Measurements from ENCODE around the gene PHAF1. TPM values are rescaled to one million over a fixed set of nuclear protein-coding genes. Genes with fewer than 3 reads are reported as not detected.

Gene PHAF1
- total and polyA plus RNA-seq, 4 donors, result 26.6 to 42.4 (median 28.4) TPM

DNA sequence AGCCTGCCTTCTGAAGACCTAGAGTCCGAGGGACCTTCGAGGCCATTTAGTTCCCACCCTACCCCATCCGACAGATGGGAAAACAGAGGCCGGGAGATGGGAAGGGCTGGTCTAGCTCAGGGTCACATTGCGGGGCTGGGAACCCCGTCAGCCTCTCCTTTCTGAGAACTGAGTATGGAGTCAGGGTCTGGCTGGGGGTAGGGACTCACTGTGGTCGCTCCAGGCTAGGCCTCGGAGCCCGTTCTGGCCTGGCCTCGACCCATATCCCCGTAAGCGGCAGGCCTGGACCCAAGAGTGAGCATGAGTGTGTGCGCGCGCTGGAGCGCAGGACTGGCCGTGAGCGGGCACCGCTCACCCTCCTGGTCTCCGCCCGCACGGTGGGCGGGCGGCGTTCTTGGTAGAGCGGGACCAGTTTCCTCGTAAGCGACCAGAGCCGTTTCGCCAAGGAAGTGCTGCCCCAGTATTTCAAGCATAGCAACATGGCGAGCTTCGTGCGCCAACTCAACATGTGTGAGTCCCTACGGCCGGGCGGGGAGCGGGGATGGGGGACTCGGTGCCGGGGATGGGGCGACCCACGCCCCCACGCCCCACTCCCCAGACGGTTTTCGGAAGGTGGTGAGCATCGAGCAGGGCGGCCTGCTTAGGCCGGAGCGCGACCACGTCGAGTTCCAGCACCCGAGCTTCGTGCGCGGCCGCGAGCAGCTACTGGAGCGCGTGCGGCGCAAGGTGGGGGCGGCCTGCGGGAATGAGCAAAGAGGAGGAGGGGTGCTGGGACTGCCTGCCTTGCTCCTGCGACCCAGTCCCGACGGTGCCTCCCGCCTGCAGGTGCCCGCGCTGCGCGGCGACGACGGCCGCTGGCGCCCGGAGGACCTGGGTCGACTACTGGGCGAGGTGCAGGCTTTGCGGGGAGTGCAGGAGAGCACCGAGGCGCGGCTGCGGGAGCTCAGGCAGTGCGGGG, 55.7 kb downstream of the PHAF1 start:
- H3K4me3 ChIP-seq (ENCODE audit: low read depth in 1 of 3, low read length in 3 of 3), result peak overlapping the region in 1 of 3 donors; percentile 39
- TF ChIP-seq SP1 (IDR thresholded peaks at IDR 0.05) (no peak), RAD21 (IDR thresholded peaks at IDR 0.05) (no peak), JUND (IDR thresholded peaks at IDR 0.05) (no peak), GABPA (IDR thresholded peaks at IDR 0.05 in 1 of 2, conservative IDR thresholded peaks at IDR 0.05 in 1 of 2) (no peak), RXRA (IDR thresholded peaks at IDR 0.05) (no peak), HNF4G (IDR thresholded peaks at IDR 0.05) (no peak), EGR1 (IDR thresholded peaks at IDR 0.05; ENCODE audit: low read depth in 2 of 2) (no peak), FOXA2 (IDR thresholded peaks at IDR 0.05) (no peak), TAF1 (conservative IDR thresholded peaks at IDR 0.05) (no peak), YY1 (IDR thresholded peaks at IDR 0.05) (no peak), HNF4A (conservative IDR thresholded peaks at IDR 0.05) (no peak), NR2F2 (IDR thresholded peaks at IDR 0.05) (no peak), FOXA1 (IDR thresholded peaks at IDR 0.05) (no peak)
- TF ChIP-seq, protein P1, sequence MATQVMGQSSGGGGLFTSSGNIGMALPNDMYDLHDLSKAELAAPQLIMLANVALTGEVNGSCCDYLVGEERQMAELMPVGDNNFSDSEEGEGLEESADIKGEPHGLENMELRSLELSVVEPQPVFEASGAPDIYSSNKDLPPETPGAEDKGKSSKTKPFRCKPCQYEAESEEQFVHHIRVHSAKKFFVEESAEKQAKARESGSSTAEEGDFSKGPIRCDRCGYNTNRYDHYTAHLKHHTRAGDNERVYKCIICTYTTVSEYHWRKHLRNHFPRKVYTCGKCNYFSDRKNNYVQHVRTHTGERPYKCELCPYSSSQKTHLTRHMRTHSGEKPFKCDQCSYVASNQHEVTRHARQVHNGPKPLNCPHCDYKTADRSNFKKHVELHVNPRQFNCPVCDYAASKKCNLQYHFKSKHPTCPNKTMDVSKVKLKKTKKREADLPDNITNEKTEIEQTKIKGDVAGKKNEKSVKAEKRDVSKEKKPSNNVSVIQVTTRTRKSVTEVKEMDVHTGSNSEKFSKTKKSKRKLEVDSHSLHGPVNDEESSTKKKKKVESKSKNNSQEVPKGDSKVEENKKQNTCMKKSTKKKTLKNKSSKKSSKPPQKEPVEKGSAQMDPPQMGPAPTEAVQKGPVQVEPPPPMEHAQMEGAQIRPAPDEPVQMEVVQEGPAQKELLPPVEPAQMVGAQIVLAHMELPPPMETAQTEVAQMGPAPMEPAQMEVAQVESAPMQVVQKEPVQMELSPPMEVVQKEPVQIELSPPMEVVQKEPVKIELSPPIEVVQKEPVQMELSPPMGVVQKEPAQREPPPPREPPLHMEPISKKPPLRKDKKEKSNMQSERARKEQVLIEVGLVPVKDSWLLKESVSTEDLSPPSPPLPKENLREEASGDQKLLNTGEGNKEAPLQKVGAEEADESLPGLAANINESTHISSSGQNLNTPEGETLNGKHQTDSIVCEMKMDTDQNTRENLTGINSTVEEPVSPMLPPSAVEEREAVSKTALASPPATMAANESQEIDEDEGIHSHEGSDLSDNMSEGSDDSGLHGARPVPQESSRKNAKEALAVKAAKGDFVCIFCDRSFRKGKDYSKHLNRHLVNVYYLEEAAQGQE (IDR thresholded peaks at IDR 0.05), result no peak
- TF ChIP-seq, protein P2, sequence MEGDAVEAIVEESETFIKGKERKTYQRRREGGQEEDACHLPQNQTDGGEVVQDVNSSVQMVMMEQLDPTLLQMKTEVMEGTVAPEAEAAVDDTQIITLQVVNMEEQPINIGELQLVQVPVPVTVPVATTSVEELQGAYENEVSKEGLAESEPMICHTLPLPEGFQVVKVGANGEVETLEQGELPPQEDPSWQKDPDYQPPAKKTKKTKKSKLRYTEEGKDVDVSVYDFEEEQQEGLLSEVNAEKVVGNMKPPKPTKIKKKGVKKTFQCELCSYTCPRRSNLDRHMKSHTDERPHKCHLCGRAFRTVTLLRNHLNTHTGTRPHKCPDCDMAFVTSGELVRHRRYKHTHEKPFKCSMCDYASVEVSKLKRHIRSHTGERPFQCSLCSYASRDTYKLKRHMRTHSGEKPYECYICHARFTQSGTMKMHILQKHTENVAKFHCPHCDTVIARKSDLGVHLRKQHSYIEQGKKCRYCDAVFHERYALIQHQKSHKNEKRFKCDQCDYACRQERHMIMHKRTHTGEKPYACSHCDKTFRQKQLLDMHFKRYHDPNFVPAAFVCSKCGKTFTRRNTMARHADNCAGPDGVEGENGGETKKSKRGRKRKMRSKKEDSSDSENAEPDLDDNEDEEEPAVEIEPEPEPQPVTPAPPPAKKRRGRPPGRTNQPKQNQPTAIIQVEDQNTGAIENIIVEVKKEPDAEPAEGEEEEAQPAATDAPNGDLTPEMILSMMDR (IDR thresholded peaks at IDR 0.05; ENCODE audit: low read depth, low read length, missing input control), result no peak
- TF ChIP-seq, protein P3, sequence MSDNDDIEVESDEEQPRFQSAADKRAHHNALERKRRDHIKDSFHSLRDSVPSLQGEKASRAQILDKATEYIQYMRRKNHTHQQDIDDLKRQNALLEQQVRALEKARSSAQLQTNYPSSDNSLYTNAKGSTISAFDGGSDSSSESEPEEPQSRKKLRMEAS (IDR thresholded peaks at IDR 0.05), result no peak
- TF ChIP-seq, protein P4, sequence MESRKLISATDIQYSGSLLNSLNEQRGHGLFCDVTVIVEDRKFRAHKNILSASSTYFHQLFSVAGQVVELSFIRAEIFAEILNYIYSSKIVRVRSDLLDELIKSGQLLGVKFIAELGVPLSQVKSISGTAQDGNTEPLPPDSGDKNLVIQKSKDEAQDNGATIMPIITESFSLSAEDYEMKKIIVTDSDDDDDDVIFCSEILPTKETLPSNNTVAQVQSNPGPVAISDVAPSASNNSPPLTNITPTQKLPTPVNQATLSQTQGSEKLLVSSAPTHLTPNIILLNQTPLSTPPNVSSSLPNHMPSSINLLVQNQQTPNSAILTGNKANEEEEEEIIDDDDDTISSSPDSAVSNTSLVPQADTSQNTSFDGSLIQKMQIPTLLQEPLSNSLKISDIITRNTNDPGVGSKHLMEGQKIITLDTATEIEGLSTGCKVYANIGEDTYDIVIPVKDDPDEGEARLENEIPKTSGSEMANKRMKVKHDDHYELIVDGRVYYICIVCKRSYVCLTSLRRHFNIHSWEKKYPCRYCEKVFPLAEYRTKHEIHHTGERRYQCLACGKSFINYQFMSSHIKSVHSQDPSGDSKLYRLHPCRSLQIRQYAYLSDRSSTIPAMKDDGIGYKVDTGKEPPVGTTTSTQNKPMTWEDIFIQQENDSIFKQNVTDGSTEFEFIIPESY (IDR thresholded peaks at IDR 0.05), result no peak
- TF ChIP-seq, protein P5, sequence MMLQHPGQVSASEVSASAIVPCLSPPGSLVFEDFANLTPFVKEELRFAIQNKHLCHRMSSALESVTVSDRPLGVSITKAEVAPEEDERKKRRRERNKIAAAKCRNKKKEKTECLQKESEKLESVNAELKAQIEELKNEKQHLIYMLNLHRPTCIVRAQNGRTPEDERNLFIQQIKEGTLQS (IDR thresholded peaks at IDR 0.05), result no peak
- H3K36me3 ChIP-seq (ENCODE audit: control insufficient read depth in 4 of 4, insufficient read depth in 3 of 4, low read depth in 1 of 4, low read length in 3 of 4), result peaks cover 0 to 2% (median 0%) of the 10 kb centered on the region in 4 donors
- H3K4me1 ChIP-seq (ENCODE audit: control insufficient read depth in 4 of 4, insufficient read depth in 4 of 4, low read length in 3 of 4), result peaks cover 29 to 50% (median 38%) of the 10 kb centered on the region in 4 donors
- 22% methylated on average over 85 of the region's 85 CpGs for WGBS
- H3K9me3 ChIP-seq (ENCODE audit: control insufficient read depth in 4 of 4, low read length in 3 of 4), result no peaks in the 10 kb centered on the region
- H3K27ac ChIP-seq (ENCODE audit: low read depth in 1 of 2, low read length in 2 of 2), result no peak overlapping the region
- no peak overlapping the region for H3K9ac ChIP-seq (ENCODE audit: low read depth in 1 of 2, low read length in 2 of 2)
- H3K27me3 ChIP-seq (ENCODE audit: control insufficient read depth in 4 of 4, insufficient read depth in 4 of 4, low read length in 3 of 4), result no peaks in the 10 kb centered on the region
- no peak for DNase-seq (ENCODE audit: low spot score)
